GM19452 (cell line): ENCODE results near the gene NPB.

Source experiments
- ATAC-seq: cut with Tn5 transposase; IDR thresholded peaks from one replicate; pipeline ENCODE4 v1.9.1; 2021; ENCODE audit not compliant: unreplicated experiment

Gene NPB

DNA sequence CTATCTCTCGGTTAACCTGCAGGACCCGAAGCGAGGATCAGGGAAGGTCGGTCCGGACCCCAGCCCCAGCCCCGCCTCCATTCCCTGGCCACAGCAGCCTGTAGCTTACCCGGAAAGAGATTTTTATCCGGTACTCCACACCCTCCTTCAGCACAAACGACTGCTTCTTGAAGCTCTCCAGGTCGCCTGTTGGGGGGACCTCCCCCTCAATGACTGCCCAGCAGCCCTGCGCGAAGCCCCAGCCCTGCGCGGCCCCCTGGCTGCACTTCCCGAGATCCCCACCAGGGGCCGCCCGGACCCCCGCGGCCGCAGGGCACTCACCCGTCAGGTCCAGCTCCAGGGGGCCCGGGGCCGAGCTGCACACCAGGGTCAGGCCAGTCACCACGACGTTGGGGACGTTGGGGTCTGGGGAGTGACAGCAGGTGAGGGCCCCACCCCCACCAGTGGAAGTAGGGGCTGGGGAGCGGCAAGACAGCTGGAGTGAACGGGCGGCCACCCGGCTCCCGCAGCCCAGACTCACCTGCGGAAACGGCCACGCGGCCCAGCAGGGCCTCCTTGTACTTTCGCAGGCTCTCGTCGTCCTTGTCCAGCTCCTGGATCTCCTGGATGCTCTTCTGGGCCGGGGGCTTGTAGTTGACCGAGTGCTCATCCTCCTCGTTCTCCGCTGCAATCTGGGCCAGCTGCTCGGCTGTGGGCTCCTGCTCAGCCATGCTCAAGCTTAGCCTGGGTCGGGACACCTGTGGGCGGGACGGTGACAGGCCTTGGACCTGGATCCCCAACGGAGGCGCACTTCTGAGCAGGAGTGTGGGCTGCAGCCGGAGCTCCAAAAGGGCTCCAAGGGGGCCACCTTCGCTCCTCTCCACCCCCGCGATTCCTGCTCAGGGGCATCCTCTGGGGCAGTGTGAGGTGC is 32.6 kb upstream of the NPB start:
- ATAC-seq, result no peak

DNA sequence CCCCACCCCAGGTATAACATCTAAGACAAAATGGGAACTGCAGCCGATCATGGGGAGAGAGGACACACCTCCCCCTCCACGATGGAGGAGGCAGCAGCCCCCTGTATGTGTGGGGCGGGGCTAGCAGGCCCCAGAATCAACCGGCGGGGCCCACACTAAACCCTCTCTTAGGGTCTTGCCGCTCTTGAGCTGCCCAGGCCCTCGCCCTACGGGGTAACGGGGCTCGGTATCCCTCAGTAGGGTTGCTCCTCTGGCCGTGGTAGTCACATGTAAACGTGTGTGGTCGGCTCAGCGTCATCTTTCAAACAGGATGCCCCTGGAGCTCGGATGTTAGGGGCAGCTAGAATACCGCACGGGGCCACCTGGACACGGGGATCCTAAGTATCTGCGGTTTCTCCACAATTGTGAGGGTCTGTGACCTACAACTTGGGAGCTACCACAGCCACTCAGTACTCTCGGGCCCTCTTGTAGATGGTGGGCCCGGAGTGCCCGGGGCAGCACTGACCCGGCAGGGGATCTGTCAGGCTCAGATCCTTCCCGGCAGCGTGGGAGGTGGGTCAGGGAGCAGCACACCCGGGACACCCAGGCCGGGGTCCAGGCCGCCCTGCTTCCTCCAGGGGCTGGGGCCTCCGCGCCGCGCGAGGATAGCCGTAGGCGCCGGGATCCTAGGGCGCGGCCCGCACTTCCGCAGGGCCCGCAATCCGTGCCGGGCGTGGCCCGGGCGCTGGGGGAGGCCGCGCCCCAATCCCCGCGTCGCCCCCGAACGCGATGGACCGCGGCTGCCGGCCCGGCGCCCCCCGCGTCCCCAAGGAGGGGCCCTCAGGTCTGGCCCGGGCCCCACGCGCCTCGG is 31.7 kb upstream of the NPB start:
- ATAC-seq, result peak; percentile 20

DNA sequence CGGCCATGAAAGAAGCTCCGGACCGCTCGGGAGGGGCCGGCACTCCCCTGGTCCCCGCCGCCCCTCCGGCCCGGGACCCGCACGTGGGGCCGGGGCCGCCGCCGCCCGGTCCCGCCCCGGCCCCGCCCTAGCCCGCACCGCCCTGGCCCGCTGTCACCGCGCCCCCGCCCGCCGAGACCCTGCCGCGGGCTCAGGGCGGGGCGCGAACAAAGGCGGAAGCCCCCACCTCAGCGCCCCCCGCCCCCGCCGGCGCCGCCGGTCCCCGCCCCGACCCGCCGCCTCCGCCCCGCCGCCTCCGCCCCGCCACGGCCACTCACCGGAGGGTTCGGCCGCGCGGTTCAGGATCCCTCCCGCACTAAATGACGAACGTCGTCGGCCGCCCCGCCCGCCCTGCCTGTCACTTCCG is 31.1 kb upstream of the NPB start, which contains the start of gene ARHGDIA:
ARHGDIA (minus strand) TSS at position 357 of the 406 bp plus-strand sequence. CDS start 1,407 bp downstream, outside the sequence.
- ATAC-seq, result peak; percentile 25

DNA sequence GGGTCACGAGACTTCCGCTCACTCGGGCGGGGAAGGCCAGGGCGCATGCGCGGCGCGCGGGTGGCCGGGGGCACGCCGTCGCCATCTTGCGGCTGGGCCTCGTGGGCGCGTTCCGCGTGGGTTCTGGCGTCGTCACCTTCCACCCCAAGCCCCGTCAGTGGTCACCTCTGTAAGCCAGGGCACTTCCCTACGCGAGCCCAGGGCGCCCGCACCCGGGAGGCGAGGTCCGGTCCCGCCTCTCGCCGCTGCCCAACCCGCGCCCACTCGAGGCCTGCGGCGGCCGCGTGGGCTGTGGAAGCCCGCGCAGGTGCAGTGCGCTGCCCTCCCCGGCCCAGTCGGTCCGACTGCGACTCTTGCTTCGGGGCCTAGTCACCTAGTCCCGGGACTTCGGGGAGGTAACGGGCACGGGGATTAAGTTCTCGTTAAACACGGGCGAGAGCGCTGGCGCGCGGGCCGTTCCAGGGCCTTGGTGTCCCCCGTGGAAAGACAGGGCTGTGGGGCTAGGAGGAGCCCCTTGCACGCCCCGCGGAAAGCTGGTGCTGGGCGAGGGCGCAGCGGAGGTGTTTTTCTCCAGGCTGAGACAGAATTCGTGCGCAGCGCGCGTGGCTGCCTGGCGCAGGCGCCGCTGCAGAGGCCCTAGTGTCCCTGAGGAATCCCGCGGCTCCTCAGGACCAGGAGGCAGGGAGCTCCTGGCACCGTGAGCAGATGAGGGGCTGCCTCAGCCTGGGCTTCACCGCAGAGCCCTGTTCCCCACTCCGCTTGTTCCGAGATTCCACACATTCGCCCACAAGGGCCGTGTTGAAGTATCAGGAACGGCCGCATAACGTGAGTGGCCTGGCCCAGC is 30.4 kb upstream of the NPB start:
- peak; percentile 36 for ATAC-seq

DNA sequence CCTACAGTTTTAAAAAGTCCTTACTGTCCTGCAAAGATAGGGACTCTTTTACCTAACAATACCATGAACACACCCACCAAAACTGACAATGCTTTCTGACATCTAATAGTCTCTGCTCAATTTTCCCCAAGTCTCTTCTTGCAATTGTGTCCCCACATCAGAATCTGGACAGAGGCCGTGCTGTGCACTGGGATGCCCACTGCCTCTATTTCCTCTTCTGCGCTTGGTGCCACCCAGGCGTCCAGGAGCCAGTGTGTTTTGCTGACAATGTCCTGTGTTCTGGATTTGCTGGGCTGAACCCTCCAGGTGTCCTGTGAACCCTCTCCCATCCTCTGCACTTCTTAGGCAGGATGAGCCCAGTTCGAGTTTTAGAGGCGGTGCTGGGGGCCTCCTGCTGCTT is 24.5 kb upstream of the NPB start:
- no peak for ATAC-seq

DNA sequence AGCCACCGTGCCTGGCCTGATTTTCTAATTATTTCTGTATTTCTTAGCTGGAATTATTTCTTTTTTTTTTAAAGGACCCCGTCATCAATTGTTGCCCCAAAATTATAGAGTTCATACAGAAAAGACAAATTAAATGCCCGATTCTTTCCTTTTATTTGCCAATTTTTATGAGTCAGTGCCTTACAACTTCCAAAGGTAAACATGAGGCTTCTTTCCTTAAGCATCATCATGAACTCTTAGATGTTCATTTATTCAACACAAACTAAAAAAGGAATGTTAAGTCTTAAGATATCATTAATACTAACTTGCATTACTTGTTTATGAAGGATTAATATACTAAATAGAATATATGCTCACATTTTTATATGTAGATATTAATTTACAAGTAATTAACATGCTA is 23.7 kb upstream of the NPB start:
- ATAC-seq, result no peak

DNA sequence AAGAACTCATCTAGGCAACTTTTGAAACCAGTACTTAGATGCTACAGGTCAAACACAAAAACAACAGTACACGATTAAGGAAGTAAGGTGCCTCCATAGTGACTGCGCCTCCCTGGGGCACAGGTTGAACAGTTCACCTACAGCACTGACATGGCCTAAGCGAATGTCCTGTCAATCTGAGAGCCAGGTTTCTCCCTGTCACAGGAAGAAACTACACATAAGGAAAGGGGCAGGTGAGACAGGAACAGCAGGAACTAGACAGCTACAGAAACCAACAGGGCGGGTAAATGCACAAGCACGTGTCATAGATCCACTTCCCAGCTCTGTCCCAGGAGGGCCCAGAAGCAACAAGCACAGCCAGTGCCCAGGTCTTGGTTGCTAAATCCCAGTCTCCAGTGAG is 22.9 kb upstream of the NPB start:
- no peak for ATAC-seq

DNA sequence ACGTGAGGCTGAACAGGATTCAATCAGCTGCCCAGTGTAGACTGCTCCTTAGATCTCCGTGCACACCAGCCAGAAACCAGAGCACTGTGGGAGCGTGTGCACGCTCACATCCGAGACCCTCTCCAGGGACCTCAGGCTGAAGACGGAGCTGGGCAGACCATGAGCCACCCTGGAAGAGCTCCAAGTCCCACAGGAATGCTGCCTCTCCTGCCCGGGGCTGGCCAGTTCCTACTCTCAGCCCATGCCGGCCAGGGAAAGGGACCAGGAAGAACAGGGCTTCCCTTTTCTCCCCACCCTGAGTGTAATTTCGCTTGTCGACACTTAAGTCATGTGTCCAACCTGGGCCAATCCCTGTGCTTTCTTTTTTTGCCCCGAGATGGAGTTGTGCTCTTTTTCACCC is 17.5 kb upstream of the NPB start:
- no peak for ATAC-seq

DNA sequence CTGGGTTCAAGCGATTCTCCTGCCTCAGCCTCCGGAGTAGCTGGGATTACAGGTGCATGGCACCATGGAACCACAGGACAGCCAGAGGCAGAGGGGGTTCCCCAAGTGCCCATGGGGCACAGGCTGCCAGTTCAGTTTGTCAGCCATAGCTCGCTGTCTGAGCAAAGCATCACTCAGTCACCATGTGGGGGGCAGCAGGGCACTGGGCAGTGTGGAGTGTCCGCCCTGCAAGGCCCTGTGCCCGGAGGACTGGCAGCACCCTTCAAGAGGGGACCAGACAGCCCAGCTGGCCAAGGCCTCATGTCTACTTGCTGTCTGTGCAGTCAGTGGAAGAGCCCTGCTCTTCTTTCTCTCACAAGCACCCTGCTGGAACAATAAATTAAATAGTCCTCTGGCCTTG is 17.1 kb upstream of the NPB start:
- ATAC-seq, result no peak

DNA sequence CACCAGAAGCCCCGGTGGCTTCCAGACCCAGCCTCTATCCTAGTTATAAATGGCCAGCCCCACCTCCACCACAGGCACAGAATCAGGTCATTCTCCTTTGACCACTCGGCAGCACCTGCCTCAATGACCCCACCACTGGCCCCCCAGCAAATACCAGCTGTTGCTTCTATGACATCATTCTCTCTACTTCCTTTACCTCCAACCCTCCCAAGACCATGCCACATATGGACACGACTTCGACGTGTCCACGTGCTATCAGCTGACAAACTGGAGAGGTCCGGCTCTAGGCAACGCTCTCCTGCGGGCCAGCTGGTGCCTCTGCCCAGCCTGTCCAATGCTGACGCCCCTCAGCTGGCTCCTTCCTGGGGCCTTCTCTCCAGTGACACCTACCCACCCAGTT is 16.6 kb upstream of the NPB start:
- ATAC-seq, result no peak

DNA sequence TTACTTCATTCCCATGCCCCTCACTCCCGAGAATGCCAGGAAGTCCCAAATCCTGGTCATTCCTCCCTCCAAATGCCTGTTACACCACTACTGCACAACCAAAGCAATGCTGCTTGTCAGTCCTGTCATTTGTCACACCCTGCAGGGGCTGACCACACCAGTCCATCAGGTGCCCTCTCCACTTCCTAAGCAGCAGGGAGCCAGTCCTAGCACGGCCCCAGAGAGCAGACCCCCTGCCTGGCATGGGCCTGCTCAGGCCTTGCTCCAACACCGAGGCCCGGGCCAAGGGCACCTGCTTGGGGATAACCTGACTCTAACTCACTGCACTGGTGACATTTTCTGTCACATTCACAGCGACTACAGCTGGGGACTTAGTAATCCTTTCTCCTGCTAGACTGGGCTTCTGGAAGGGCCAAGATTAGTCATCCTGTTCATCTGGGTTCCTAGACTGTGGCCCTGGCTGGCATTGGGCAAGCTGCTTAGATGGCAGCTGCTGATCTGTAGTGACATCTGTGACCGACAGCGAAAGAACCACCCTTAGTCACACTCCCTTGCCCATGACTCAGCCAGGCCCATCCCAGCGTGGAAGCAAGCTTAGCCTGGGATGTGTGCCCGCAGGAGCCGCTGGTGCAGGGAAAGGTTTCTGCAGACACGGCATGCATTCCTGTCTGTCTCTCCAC is 16.0 kb upstream of the NPB start:
- ATAC-seq, result no peak

DNA sequence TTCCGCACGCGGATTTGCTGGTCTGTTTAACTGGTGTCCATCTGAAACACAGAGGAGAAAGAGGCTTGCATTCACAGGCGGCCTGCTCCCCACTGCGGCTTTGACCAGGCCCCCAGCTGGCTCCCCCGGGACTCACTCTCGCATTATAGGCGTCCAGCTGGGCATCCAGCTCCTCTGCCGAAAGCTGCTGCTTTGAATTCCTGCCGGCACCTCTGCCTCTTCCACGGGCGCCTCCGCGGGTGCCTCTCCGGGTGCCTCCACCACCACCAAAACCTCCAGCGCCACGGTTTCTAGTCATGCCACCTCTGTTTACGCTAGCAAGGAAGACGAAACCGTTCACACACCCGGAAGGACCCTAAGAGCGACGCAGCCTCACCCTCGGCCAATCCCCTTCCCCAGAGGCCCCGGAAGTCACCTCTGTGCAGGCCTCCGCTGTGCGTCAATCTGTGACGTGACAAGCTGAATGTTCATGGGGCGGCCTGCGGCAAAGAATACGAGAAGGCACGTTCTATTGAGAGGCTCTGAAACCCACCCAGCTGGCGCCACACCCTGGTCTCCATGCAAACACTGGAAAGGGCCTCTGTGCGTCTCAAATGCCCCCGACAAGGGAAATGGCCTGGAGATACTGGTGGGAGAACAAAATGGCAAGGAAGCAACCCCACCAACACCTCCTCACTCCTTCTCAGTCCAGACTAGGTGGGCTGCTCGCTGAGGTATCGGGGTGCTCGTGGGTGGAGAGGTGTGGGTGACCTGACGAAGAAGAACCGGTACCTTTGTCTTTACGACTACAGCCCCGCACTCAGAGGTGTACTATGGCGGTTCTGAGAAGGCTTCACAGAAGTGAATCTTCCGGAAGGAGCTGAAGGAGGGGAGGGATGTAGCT is 13.7 kb upstream of the NPB start:
- no peak for ATAC-seq

DNA sequence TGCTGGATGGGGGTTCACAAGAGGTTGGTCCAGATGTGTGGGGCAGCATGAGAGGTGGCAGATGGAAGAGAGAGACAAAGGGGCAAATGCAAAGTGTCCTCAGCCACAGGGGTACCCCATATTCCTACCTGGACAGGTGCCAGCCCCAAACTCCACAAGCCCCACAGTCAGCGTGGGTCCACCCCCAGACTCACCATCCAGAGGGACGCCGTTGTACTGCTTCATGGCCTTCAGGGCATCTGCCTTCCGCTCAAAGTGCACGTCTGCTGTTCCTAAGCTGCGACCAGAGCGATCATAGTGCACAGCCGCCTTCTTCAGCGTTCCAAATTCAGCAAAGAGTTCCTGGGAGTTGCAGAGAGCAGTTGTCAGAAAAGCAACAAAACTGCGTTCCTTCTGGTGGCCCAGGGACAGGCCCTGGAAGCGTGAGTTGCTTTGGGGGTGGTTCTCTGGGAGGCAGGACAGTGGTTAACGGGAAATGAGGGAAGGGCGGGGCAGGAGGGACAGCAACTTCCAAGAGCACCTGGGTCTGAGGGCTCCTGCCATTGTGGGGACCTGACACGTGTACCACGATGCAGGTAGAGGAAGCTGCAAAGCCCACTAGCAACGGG is 12.9 kb upstream of the NPB start:
- ATAC-seq, result no peak

DNA sequence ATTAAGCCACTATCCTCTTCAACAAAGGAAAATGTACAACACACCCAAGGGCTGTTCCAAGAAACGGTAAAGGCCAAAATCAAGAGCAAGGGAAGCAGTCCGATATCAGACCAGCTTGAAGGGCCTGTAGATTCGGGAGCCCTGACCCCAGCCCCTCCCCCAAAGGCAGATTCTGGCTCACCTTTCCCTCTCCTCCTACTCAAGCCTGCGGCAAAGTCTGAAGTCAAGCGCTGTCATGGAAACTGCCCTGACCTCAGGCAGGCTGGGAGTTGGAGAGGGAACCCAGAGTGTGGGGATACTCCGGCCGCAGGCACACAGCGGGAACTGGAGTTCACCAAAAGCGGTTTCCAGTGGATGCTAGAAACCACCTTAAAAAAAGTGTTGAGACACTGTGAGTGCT is 12.4 kb upstream of the NPB start:
- ATAC-seq, result no peak

DNA sequence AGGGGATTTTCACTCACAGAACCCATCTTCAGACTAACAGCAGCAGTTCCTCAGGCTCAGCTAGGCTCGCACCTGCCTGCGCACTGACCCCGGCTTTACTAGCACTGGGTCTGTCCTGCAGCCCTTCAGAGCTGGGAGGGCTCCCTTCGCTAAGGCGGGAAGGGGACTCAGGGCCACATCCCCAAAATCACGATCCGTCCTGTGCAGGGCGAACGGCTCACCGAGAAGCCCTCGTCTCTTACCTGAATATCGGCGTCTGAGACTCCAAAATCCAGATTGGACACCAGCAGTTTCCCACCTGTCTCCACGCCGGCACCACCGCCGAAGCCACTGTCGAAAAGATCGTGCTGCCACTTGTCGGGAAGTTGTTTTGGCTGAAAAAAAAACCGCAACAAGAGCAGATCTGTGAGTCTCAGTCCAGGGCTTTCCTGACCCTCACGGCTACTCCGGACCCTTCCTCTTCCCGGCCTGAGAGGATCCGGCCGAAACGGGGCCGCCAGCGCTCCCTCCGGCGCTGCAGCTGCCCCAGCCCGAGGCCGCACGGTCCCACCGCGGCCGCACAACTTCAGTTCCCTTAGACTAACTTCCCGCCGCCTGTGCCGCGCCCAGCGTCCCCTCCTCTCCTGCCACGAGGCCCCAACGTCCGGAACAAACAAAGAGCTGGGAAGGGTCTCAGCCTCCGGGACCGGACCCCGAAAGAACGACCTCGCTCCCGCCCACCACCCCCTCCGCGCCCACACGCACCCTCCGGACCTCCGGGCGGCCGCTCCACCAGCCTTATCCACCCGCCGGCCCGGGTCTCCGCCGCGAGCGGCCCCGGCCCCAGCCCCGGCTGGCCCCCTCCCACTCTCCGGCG is 11.4 kb upstream of the NPB start:
- ATAC-seq, result no peak

DNA sequence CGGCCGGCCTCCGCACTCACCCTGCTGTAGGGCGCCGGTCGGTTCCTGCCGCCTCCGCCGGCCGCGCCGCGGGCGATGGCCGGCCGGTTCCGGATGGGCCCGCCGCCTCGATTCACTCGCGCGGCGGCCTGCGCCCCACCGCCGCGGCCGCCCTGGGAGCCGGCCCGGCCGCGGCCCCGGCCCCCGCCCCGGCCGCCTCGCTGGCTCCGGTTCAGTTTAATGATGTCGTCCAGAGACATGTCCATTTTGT is 10.8 kb upstream of the NPB start:
- peak; percentile 20 for ATAC-seq

DNA sequence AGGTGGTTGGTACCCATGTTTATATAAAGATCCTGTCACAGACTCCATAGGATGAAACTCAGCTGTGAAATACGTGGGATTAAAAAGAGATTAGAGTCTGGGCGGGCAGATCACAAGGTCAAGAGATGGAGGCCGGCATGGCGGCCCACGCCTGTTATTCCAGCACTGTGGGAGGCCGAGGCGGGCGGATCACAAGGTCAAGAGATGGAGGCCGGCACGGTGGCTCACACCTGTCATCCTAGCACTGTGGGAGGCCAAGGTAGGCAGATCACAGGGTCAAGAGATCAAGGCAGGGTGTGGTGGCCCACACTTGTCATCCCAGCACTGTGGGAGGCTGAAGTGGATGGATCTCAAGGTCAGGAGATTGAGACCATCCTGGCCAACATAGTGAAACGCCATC is 6.6 kb upstream of the NPB start:
- ATAC-seq, result no peak

DNA sequence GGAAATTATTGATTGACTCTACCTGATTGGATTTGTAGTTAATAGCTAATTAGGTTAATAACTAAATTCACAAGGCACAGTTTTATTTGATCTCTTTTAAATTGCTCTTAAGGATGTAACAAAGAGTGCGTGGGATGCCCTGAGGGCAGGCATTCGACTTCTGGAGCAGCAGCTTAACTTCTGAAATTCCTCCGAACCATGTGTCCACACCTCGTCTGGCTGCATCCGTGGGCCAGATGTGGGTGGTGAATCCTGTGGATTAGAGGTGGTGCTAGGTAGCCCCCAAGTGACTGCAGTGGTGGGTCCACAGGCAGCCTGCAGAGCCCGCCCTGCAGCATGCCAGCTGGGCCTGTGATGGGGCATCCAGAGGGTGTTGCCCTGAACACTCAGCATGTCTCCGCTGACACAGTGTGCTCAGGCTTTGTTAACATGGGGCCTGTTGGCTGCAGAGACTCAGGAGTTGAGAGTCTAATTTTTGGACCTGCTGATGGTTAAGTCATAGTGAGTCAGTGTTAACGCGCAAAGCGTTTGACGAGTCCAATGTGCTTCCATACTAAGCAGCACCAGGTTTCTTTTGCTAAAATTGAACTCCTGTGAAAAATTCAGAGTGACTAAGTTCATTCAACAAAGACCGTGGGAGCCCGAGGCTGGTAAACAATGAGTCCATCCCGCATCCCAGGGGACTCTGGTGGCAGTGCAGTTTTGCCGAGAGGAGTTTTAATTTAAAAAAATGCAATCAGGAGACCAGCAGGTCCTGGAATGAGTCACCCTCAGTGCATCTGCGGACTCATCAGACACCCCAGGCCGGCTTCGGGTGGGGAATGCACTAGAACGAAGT is 3.8 kb upstream of the NPB start:
- no peak for ATAC-seq
